KMS-11 (cell line): ENCODE data around the gene GAK.
"Not testable (repeated sequence)": the region's sequence is repeated elsewhere in the genome, so short reads cannot be mapped to it uniquely, and the experiment has no call there.

ENCODE experiments used
- H2AFZ ChIP-seq: fragments of 200-600 bp; sonication (generic); 2 replicates; pipeline ENCODE4 v1.6.1; 2016; ENCODE audit warnings: antibody characterized with exemption, mixed run types, low read depth
- H3K27ac ChIP-seq: fragments of 200-600 bp; sonication (generic); 2 replicates; pipeline ENCODE4 v1.6.1; 2016; ENCODE audit warnings: mild to moderate bottlenecking, mixed run types
- H3K27me3 ChIP-seq: fragments of 200-600 bp; sonication (generic); 2 replicates; pipeline ENCODE4 v1.6.1; 2017; ENCODE audit warnings: mild to moderate bottlenecking, low read depth, mixed run types, moderate library complexity; ENCODE audit not compliant: insufficient read depth
- H3K36me3 ChIP-seq: fragments of 200-600 bp; sonication (generic); 2 replicates; pipeline ENCODE4 v1.6.1; 2017; ENCODE audit warnings: mild to moderate bottlenecking, mixed run types; ENCODE audit not compliant: insufficient read depth
- H3K4me1 ChIP-seq: fragments of 200-600 bp; sonication (generic); 2 replicates; pipeline ENCODE4 v1.6.1; 2016; ENCODE audit warnings: mild to moderate bottlenecking, low read depth, mixed run types; ENCODE audit not compliant: poor library complexity, severe bottlenecking
- H3K4me2 ChIP-seq: fragments of 200-600 bp; sonication (generic); 2 replicates; pipeline ENCODE4 v1.7.0; 2016; ENCODE audit warnings: mild to moderate bottlenecking, mixed run types
- H3K4me3 ChIP-seq: fragments of 200-600 bp; sonication (generic); IDR thresholded peaks from 2 replicates; pipeline ENCODE4 v1.6.1; 2017; ENCODE audit warnings: low read depth, low read length, mixed read lengths; ENCODE audit not compliant: insufficient read depth
- H3K79me2 ChIP-seq: fragments of 200-600 bp; sonication (generic); 2 replicates; pipeline ENCODE4 v1.6.1; 2016; ENCODE audit warnings: low read depth, mixed run types; ENCODE audit not compliant: insufficient read depth
- H3K9ac ChIP-seq: fragments of 200-600 bp; sonication (generic); 2 replicates; pipeline ENCODE4 v1.6.1; 2016; ENCODE audit warnings: mild to moderate bottlenecking, mixed run types
- H4K20me1 ChIP-seq: fragments of 200-600 bp; sonication (generic); 2 replicates; pipeline ENCODE4 v1.6.1; 2016; ENCODE audit warnings: mild to moderate bottlenecking, mixed run types; ENCODE audit not compliant: insufficient read depth
- TF ChIP-seq, protein P1 (sequence below): fragments of 200-600 bp; sonication (generic); conservative IDR thresholded peaks from 2 replicates; pipeline ENCODE4 v1.6.1; 2017; ENCODE audit warnings: low read depth, mild to moderate bottlenecking, antibody characterized with exemption, low read length, moderate library complexity, mixed read lengths

GAK gene

DNA sequence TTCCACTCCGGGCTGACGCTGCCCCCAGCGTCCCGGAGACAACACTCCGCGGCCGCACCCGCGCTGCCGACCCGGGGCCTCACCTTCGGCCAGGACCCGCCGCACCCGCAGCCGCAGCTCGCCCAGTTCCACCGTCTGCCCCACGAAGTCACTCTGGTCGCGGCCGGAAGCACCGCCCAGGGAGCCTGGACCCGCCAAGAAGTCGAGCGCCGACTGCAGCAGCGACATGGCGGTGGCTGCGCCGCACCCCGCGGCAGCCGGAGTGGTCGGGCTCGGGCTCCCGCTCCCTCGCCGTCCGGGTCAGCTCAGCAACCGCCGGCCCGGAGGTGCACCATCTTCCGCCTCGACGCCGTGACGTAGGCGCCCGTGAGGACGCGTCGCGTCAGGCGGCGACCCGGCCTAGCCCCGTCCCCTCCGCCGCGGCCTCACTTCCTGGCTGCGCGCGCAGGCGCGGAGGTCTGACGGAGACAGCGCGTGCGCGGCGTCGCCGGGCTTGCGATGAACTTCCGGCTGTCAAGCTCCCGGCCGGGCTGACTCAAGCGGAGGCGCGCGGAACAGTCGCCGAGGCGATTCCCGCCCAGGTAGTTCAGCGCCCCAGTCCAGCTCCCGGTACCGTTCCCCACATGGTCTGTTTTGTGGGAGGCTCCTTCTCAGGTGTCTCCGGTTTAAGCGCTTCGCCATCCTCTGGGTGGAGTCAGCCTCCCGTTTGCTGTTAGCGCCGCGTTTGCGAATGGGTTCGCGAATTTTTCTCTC lies at the start of gene GAK, which contains the start of gene TMEM175:
Gene GAK (minus strand): TSS at position 357 of the 753 bp plus-strand sequence. CDS start 129 bp downstream, at position 228.
Gene TMEM175 (plus strand): TSS at position 501 of the 753 bp plus-strand sequence. CDS start 15,280 bp downstream, outside the sequence.
- H2AFZ ChIP-seq: peak within 1 kb of the TSS; percentile 71
- peak within 1 kb of the TSS; percentile 73; the same call in 1 of the 2 replicates for H3K4me2 ChIP-seq
- TF ChIP-seq, protein P1, sequence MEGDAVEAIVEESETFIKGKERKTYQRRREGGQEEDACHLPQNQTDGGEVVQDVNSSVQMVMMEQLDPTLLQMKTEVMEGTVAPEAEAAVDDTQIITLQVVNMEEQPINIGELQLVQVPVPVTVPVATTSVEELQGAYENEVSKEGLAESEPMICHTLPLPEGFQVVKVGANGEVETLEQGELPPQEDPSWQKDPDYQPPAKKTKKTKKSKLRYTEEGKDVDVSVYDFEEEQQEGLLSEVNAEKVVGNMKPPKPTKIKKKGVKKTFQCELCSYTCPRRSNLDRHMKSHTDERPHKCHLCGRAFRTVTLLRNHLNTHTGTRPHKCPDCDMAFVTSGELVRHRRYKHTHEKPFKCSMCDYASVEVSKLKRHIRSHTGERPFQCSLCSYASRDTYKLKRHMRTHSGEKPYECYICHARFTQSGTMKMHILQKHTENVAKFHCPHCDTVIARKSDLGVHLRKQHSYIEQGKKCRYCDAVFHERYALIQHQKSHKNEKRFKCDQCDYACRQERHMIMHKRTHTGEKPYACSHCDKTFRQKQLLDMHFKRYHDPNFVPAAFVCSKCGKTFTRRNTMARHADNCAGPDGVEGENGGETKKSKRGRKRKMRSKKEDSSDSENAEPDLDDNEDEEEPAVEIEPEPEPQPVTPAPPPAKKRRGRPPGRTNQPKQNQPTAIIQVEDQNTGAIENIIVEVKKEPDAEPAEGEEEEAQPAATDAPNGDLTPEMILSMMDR: no peak
- no peaks in the 10 kb centered on the region for H4K20me1 ChIP-seq
- H3K36me3 ChIP-seq: no peaks in the 10 kb centered on the region
- peak within 1 kb of the TSS; percentile 78 for H3K9ac ChIP-seq
- peaks cover 43% of the 10 kb centered on the region for H3K79me2 ChIP-seq
- no peaks in the 10 kb centered on the region for H3K27me3 ChIP-seq
- peak within 1 kb of the TSS; percentile 63 for H3K27ac ChIP-seq
- H3K4me3 ChIP-seq: no peak within 1 kb of the TSS
- peaks cover 11% of the 10 kb centered on the region for H3K4me1 ChIP-seq

DNA sequence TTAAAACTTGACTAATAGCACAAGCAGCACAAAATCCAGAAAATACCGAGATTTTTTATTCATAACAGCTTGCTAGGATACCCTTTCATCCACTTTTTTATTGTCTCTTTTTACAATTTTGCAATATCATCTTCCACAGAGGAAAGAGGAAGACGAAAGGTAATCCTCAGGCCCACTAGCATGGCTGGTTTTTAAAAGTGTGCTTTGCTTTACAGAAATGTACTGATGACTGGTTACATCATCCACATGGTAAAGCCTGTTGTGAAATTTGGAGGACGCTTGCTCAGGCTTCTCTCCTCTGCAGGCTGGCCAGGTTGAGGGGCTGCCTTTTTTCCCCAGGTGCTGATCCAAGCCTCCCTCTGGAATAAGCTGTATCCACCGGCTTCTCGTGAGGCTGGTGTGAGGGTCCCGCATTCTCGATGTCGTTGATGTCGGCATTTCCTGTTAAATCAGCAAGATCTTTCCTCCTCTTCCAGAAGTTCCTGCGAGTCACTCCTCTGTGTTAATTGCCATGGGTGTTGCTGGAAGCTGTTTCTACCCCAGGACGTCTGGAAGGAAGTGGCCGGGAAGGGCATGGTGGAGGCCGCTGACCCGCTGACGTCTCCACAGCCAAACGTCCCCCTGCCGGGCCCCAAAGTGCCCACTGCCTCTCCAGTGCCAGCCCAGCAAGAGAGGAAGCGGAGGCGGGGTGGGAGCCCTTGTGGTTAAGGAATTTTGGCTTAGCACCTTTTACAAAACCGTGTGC lies 47.0 kb upstream of the GAK start:
- Histone ChIP-seq H3K27me3 (peaks cover 2% of the 10 kb centered on the region; the same call in 1 of the 2 replicates), H3K79me2 (no peaks in the 10 kb centered on the region), H2AFZ (no peak overlapping the region), H3K27ac (no peak overlapping the region), H3K4me1 (no peaks in the 10 kb centered on the region), H3K9ac (no peak overlapping the region), H4K20me1 (no peaks in the 10 kb centered on the region), H3K36me3 (no peaks in the 10 kb centered on the region), H3K4me3 (no peak overlapping the region), H3K4me2 (no peak overlapping the region)
- TF ChIP-seq, protein P1: no peak

DNA sequence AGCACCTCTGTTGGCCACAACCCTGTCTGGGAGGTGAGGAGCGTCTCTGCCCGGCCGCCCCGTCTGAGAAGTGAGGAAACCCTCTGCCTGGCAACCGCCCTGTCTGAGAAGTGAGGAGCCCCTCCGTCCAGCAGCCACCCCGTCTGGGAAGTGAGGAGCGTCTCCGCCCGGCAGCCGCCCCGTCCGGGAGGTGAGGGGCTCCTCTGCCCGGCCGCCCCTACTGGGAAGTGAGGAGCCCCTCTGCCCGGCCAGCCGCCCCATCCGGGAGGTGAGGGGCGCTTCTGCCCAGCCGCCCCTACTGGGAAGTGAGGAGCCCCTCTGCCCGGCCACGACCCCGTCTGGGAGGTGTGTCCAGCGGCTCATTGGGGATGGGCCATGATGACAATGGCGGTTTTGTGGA lies 43.9 kb upstream of the GAK start:
- H4K20me1 ChIP-seq, H3K79me2 ChIP-seq, H3K4me2 ChIP-seq: not testable (repeated sequence)

DNA sequence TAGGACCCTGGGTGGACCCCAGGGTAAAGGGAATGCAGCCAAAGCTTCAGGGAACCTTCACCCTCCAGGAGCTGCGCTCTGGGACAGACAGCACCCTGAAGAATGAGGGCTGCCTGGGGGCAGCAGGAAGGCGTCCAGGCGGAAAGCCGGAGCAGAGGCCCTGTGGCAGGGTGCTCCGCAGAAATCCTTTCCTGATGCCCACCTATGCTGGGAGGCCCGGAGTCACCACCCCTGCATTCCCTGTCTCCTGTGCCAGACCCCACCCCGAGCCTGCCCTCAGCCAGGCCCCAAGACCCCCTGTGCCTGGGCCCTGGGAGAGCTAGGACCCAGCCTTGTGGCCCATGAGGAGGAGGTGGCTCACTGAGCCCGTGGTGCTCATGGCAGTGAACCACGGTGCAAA lies 42.6 kb upstream of the GAK start:
- Histone ChIP-seq H3K9ac (no peak overlapping the region), H3K27me3 (no peaks in the 10 kb centered on the region)
- TF ChIP-seq, protein P1: no peak

More for the DNA sequence above, 43.9 kb upstream of the GAK start:
- not testable (repeated sequence) for H2AFZ ChIP-seq, H3K27me3 ChIP-seq, H3K9ac ChIP-seq, H3K4me3 ChIP-seq, H3K27ac ChIP-seq, H3K4me1 ChIP-seq, H3K36me3 ChIP-seq

More for the DNA sequence above, 42.6 kb upstream of the GAK start:
- Histone ChIP-seq H4K20me1 (no peaks in the 10 kb centered on the region), H3K4me2 (no peak overlapping the region), H3K79me2 (no peaks in the 10 kb centered on the region), H2AFZ (no peak overlapping the region), H3K4me3 (no peak overlapping the region), H3K4me1 (no peaks in the 10 kb centered on the region), H3K27ac (no peak overlapping the region), H3K36me3 (no peaks in the 10 kb centered on the region)
